Measurements from ENCODE around the gene AQP12B.

DNA sequence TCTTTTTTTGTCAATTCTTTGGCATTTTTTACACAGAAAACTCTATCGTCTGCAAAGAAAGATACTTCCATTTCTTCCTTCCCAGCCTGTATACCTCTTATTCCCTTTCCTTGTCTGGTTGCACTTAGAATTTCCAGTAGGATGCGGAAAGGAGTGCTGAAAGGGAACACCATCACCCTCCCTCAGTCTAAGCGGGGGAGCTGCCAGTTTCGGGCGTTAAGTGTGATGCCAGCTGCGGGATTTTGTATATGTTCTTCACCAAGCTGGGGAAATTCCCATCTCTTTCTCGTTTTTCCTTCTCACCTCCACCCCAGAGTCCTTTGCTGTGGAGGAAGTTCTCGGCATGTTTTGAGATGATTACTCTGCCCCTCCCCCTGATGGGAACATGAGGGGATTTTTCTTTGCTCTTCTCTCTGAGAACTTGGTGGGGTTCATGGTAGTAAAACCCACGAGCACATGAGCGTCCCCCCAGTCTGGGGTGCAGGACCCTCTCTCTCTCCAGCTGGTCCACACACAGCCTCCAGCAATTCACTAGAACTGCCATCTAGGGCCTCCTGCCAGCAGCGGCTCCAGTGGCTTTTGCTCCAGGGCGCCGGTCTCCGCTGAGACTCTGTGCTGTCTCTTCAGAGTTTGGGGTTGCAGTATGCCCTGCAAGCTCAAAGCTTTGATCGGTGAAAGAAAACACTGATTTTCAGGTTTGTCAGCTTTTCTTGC, 24.5 kb upstream of the AQP12B start:
- TF ChIP-seq EZH2phosphoT487 (IDR thresholded peaks at IDR 0.05; ENCODE audit: borderline replicate concordance, low read length): no peak
- TF ChIP-seq CTCF (IDR thresholded peaks at IDR 0.05; ENCODE audit: low read depth, low read length, poor library complexity, severe bottlenecking): no peak

Data from DOHH2 (cell line).